Measurements from ENCODE around the gene TRPM2. TPM values are rescaled to one million over a fixed set of nuclear protein-coding genes. Genes with fewer than 3 reads are reported as not detected.

TRPM2 gene
- total and polyA plus RNA-seq, 2 of the 8 experiments (the other 6 are each of a cell fraction or from before 2014, with no cell fraction given): 0.27 to 0.28 TPM

DNA sequence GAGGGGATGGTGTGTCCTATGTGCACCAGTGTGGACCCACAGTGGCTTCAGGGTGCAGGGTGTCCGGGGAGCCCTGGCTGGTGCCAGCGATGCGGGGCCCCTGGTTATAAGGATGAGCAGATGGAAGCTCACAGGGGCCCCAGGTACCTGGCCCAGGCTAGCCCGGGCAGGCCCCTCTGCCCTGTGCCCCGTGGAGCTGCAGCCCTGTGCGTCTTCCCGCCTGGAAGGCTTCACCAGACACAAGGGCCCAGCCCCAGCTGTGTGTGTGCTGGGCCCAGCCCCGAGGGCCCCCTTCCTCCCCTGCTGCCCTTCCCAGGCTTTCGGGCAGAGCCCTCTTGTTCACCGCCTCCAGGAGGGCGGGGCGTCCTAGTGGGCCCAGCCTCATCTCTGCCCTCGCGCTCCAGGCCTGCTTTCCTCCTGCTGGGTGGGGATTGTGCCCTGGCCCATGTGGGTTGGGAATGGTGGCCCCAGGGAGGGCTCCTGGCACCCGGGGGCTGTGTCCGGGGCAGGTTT, 37.7 kb upstream of the TRPM2 start (continued):
- TF ChIP-seq RBBP5 (IDR thresholded peaks at IDR 0.05; ENCODE audit: borderline replicate concordance, low read depth, low read length) (no peak), CHD2 (IDR thresholded peaks at IDR 0.05; ENCODE audit: low read length) (no peak), TBP (IDR thresholded peaks at IDR 0.05; ENCODE audit: low read depth, low read length) (no peak), CBX8 (IDR thresholded peaks at IDR 0.05; ENCODE audit: borderline replicate concordance, low read depth, low read length) (no peak), NANOG (IDR thresholded peaks at IDR 0.05; ENCODE audit: insufficient read depth, low read depth, low read length, poor library complexity, severe bottlenecking) (no peak)

Measured in H1 (cell line).